Fibroblast of peridontal ligament (primary cell): ENCODE results near the gene FAP.
A peak's percentile ranks its signal among the peaks of the same experiment; 100 is the strongest.

ENCODE experiments used
- DNase-seq: peaks from one replicate; pipeline ENCODE4 v3.0.0-alpha.2; 2010; ENCODE audit errors: extremely low read depth

FAP gene

DNA sequence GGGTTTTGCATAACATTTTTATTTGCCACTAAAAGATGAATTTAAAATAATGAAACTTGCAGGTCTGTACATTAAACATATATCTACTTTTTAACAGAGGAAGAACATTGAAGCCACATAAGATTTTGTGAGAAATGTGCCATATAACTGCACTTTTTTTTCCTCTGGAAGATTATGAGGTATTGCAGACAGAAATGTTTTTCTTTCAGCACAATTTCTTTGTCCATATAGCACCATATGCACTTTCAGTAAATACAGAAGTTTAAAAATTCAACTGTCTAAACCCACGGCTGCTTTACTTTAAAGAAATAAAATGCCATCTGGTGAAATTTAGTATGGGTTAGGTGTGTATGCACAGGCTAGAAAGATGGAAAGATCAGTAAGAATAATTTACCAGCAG is 470 bp upstream of the FAP start:
- DNase-seq: no peak

DNA sequence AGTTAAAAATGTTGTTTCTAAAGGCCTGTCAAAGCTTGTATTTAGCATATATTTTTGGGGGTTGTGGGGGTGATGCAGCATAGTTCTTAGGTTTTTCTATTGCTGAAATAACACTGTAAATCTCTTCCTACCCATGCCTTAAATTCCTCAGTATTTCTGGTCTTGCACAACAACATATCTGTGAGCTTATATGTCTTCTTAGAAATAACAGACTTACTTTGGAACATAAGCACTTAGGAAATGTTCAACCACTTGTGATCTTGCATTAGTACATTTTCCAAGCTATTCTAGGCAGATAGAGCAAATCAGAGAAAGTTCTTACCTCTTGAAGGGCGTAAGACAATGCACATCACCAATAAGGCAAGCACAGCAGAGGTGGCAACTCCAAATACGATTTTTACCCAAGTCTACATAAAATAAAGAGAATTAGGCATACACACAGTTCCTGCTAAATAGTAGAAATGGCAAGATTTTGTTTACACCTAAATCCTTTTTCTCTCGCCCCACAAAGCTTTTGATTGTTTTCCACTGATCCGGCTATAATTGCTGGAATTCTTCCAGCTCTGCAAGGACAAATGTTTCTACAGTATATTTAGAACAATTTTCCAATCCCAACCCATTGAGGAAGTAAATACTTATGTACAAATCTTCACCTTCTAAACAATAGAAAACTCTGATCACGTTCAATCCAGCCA is 512 bp downstream of the FAP start:
- peak; percentile 93 for DNase-seq

- DNase-seq: no peak
Measured at GRCh38 chr2:162241571-162241970, 1.7 kb downstream of the FAP start.

- DNase-seq: no peak
Measured at GRCh38 chr2:162234620-162235462, 8.4 kb downstream of the FAP start.

- peak; percentile 90 for DNase-seq
Measured at GRCh38 chr2:162233197-162233596, 10.0 kb downstream of the FAP start.

- no peak for DNase-seq
Measured at GRCh38 chr2:162232671-162233070, 10.6 kb downstream of the FAP start.

GRCh38 chr2:162232027-162232426 is 11.2 kb downstream of the FAP start:
- no peak for DNase-seq

DNA sequence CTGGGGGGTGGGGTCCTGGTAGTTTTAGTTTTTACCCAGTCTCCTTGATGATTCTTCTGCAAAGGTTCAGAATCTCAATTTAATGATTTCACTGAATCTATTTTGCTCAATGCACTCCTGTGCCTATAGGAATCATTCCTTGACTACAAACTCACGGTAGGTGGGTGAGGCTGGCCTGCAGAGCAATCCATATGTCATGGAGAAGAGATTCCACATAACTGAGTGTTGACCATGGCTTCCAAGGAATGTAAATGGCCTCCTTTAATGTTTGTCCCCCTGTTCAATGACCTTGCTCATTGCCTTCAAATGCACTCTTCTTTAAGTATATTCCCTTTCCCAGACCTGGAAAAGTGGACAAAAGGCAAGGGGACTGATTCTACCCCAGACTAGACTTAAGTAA is 12.5 kb downstream of the FAP start:
- DNase-seq: no peak

GRCh38 chr2:162226836-162227235 is 16.4 kb downstream of the FAP start:
- DNase-seq: peak; percentile 72

- peak; percentile 36 for DNase-seq
Measured at GRCh38 chr2:162221064-162221463, 22.2 kb downstream of the FAP start.

- DNase-seq: peak; percentile 66
Measured at GRCh38 chr2:162220368-162220767, 22.9 kb downstream of the FAP start.

GRCh38 chr2:162219426-162219825 is 23.8 kb downstream of the FAP start:
- peak; percentile 16 for DNase-seq

DNA sequence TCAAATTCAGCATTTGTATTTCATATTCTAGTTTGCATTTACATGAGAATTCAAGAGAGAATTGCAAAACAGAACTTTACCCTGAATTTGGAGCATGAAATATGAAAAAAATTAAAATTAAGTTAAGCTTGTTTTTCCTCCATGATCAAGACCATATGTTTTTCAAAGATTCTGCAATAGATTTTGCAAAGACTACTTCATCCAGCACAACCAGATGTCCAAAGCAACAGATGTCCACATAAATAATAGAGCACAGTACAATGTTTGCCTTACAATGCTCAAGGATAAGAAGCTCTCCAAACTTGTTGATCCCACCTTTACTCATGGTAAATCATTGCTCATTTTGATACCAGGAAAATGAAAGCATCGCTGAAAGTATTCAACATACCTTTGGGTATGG is 25.6 kb downstream of the FAP start:
- peak; percentile 92 for DNase-seq

DNA sequence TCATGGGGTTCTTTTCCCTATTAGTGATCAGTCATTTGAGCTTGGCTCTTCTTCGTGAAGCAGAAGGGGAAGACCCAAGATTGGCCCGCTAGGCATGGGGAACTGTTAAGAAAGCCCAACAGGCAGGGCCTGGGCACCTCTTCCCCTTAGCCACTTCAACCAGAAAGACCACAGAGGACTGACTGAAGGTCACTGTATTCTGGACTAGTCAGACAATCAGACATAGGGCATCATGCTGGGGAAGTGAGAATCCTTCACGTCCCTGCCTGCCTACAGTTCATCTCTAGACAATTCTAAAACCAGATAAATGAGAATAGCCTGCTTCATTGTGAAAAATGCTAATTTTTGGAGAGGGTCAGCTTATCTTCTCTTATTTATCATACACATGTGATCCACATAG is 28.1 kb downstream of the FAP start:
- DNase-seq: no peak

GRCh38 chr2:162212366-162212765 is 30.9 kb downstream of the FAP start:
- peak; percentile 66 for DNase-seq

DNA sequence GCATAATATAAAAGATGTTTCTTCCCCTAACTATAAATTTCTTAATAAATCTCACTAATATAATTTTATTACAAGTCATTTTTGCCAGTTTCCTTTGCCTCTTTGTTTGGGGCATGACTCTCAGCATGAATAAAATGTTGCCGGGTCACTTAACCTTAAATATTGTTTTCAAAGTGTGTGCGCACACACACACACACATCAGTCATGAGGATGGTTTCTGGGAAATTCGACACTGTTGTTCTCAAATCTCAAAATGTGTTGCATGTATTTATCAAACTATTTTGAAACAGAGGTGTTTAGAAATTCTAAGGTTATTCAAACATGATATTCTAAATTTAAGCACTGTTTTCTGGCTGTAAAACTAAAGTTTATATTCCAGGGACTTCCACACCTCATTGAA is 31.5 kb downstream of the FAP start:
- DNase-seq: peak; percentile 19

DNA sequence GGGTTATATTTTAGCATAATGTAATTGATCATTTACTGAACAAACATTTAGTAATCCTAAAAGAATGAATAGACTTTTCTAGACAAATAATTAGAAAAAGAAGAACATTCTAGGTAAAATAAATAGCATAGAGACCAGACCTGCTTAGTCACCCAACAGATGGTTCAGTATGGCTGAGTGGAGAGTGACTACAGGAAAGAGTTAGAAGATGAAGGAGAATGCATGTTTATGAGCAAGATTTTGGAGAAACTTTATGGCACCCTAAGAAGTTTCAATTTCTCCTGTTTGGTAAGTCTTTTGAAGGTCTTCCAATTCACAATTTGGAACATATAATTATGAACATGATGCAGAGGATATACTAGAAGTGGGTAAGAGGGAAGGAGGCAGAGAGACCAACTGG is 32.9 kb downstream of the FAP start:
- DNase-seq: peak; percentile 66

- DNase-seq: no peak
Measured at GRCh38 chr2:162202203-162202602, 41.0 kb downstream of the FAP start.

DNA sequence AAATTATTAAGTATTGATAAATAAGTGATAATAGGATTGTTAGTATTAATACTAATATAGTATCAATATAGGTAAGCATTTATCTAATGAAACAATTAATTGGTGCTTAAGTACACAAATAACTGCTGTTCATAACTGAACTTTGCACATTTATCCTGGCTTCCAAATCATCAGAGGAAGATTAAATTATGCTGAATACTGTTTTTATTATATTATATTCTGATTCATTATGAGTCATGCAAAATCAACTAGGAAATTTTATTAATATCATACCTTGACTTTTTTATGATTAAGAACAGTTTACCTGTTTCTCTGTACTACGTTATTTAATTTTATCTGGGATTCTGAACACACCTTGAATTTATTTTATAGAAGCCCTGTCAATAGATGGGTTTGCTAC is 42.6 kb downstream of the FAP start:
- no peak for DNase-seq

DNA sequence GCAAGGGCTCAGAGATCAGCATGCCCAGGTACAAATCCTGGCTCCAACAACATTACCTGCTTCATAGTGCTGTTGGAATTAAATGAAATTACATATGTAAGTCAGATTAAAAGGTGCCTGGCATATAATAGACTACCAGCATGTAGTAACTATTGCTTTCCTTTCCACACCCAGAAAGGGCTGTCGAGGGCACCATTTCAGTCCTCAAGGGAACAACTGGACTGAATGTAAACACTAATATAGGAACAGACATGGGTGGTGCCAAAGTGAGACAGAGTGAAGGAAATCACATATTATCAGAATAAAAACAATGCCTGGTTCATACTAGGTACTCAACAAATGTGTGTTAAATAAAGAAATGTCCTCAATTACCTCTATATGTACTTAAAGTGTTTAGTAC is 43.3 kb downstream of the FAP start:
- no peak for DNase-seq

DNA sequence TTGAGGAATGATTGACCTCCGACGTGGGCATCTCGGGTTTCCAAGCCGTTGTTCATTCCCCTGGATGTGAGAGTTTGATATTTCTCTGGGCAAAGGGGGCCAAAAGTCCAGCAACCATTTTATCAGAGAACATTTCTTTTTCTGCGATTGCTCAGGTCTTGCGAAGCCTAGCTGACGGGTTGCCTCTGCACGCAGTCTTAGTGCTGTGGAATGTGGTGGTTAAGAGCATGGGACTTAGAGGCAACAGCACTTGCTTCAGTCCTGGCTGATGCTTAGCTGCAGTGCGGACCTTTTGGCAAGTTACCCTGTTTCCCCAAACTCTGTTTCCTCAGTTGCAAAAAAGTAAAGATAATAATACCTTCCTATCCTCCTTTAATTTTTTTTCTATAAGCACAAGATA is 45.0 kb downstream of the FAP start:
- DNase-seq: no peak

DNA sequence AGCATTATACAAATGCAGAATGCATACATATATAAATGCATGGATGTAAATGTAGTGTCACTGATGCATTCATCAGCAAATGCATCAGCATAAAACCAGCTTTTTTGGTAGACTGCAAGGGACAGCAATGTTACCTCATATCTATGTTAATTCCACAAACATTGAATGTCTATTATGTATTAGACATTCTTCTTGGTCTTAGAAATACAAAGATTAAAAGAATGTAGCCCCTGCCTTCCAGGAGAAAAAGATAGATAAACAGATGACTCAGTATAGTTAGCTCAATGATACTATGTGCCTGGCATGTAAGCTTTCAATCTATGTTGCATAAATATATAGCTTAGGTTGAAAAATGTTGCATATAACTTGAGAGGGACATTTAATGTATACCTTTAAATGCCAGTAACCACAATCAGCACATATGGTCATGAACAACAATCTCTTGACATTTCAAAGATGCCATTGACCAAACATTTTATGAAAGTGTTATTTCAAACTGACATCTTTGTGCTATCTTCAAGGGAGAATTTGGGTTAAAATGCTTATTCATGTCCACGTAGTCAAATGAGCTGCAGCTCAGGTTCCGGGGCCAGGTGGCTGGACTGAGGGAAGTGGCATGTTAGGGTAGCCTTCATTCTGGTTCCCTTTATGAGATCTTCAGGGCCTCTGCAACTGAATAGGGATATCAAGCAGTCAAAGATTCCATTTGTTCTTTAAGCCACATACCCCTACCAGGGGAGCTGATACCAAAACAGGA is 46.0 kb downstream of the FAP start:
- peak; percentile 67 for DNase-seq

GRCh38 chr2:162196638-162197037 is 46.6 kb downstream of the FAP start:
- peak; percentile 65 for DNase-seq
